HEK293T (cell line): Measurements from ENCODE around the gene PNISR.

Experiments
- ARNT ChIP-seq: fragments of 450-650 bp; IDR thresholded peaks from 2 replicates; pipeline ENCODE4 v1.6.1; 2017; ENCODE audit warnings: mild to moderate bottlenecking
- BHLHE40 ChIP-seq: fragments of 450-650 bp; IDR thresholded peaks from 2 replicates; pipeline ENCODE4 v1.6.1; 2016; ENCODE audit warnings: mild to moderate bottlenecking, moderate library complexity, borderline replicate concordance
- CTBP1 ChIP-seq: fragments of 450-650 bp; IDR thresholded peaks from 2 replicates; pipeline ENCODE4 v1.6.1; 2016; ENCODE audit warnings: borderline replicate concordance
- ELF4 ChIP-seq: fragments of 450-650 bp; IDR thresholded peaks from 2 replicates; pipeline ENCODE4 v1.6.1; 2017; ENCODE audit warnings: antibody characterized with exemption
- FOXA1 ChIP-seq: fragments of 450-650 bp; IDR thresholded peaks from 2 replicates; pipeline ENCODE4 v1.6.1; 2016; ENCODE audit warnings: mild to moderate bottlenecking
- FOXK2 ChIP-seq: fragments of 450-650 bp; IDR thresholded peaks from 2 replicates; pipeline ENCODE4 v1.6.1; 2016; ENCODE audit warnings: mild to moderate bottlenecking
- FOXM1 ChIP-seq: fragments of 450-650 bp; IDR thresholded peaks from 2 replicates; pipeline ENCODE4 v1.6.1; 2017; ENCODE audit warnings: mild to moderate bottlenecking, borderline replicate concordance
- HDGF ChIP-seq: fragments of 450-650 bp; IDR thresholded peaks from 2 replicates; pipeline ENCODE4 v1.6.1; 2017; ENCODE audit warnings: antibody characterized with exemption, borderline replicate concordance
- L3MBTL2 ChIP-seq: fragments of 450-650 bp; conservative IDR thresholded peaks from 2 replicates; pipeline ENCODE4 v1.6.1; 2016; ENCODE audit warnings: mild to moderate bottlenecking
- LEF1 ChIP-seq: fragments of 450-650 bp; IDR thresholded peaks from 2 replicates; pipeline ENCODE4 v1.6.1; 2017; ENCODE audit warnings: mild to moderate bottlenecking, borderline replicate concordance
- NFRKB ChIP-seq: fragments of 450-650 bp; IDR thresholded peaks from 2 replicates; pipeline ENCODE4 v1.6.1; 2016; ENCODE audit warnings: mild to moderate bottlenecking, moderate library complexity
- PKNOX1 ChIP-seq: fragments of 450-650 bp; IDR thresholded peaks from 2 replicates; pipeline ENCODE4 v1.6.1; 2016
- SP1 ChIP-seq: fragments of 450-650 bp; IDR thresholded peaks from 2 replicates; pipeline ENCODE4 v1.6.1; 2017

- TF ChIP-seq BHLHE40, result no peak
- no peak for TF ChIP-seq ELF4
- TF ChIP-seq SP1, result no peak
- no peak for TF ChIP-seq PKNOX1
- no peak for TF ChIP-seq CTBP1
- TF ChIP-seq NFRKB, result no peak
- no peak for TF ChIP-seq HDGF
- no peak for TF ChIP-seq LEF1
- no peak for TF ChIP-seq FOXK2
- TF ChIP-seq L3MBTL2, result no peak
- TF ChIP-seq ARNT, result no peak
- no peak for TF ChIP-seq FOXA1
- TF ChIP-seq FOXM1, result no peak
These were observed 58.3 kb downstream of the PNISR start for GRCh38 chr6:99366852-99367251.
